IPS-18c (cell line): ENCODE data around the gene CAPN9.
"Not testable (repeated sequence)": the region's sequence is repeated elsewhere in the genome, so short reads cannot be mapped to it uniquely, and the experiment has no call there.

Experiments used
- H3K4me3 ChIP-seq: 2 replicates; pipeline ENCODE4 v1.7.0; 2013; ENCODE audit warnings: low read depth, mild to moderate bottlenecking, low read length, moderate library complexity; ENCODE audit not compliant: insufficient read depth
- H3K9me3 ChIP-seq: one replicate; pipeline ENCODE4 v1.6.1; 2013; ENCODE audit warnings: mild to moderate bottlenecking, low read length, moderate library complexity; ENCODE audit not compliant: control insufficient read depth, insufficient read depth

Gene CAPN9, protein sequence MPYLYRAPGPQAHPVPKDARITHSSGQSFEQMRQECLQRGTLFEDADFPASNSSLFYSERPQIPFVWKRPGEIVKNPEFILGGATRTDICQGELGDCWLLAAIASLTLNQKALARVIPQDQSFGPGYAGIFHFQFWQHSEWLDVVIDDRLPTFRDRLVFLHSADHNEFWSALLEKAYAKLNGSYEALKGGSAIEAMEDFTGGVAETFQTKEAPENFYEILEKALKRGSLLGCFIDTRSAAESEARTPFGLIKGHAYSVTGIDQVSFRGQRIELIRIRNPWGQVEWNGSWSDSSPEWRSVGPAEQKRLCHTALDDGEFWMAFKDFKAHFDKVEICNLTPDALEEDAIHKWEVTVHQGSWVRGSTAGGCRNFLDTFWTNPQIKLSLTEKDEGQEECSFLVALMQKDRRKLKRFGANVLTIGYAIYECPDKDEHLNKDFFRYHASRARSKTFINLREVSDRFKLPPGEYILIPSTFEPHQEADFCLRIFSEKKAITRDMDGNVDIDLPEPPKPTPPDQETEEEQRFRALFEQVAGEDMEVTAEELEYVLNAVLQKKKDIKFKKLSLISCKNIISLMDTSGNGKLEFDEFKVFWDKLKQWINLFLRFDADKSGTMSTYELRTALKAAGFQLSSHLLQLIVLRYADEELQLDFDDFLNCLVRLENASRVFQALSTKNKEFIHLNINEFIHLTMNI

DNA sequence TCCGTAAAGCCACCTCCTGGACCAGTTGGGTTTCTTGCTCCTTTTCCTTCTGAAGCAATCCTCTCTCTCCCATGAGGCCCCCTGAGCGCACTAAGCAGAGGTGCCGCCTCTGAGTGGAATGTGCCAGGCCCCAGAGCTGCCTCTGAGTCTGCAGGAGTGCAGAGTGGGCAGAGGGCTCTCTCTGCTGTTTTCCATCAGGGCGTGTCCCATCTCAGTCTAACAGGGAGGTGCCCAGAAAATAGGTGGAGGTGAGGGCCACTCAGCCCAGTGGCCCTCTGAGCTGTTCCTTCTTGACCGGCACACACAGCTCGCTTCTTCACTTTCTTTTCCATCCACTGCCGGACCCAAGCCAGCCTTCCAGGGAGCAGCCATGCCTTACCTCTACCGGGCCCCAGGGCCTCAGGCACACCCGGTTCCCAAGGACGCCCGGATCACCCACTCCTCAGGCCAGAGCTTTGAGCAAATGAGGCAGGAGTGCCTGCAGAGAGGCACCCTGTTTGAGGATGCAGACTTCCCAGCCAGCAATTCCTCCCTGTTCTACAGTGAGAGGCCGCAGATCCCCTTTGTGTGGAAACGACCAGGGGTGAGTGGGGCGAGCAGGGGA lies at the start of gene CAPN9:
CAPN9 (plus strand) TSS at position 262 of the 604 bp plus-strand sequence; CDS start at position 371, 109 bp downstream.
- Histone ChIP-seq H3K4me3 (no peak within 1 kb of the TSS), H3K9me3 (no peaks in the 10 kb centered on the region)

DNA sequence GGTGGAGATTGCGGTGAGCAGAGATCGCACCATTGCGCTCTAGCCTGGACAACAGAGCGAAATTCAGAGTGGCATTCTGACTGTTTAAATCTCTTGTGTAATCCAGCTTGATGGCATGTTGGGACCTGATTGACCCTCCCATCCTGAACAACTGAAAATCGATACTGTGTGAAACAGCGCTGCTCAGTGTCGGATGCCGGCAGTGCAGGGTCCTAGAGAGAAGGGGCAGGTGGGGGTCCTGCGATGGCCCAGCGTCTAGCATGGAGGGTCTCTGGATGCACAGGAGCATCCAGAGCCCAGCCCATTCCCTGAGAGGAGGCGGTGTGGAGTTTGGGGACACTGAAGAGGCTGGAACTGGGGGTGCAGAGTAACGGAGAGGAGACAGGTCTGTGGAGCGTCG lies 49.1 kb upstream of the CAPN9 start:
- Histone ChIP-seq H3K9me3 (no peaks in the 10 kb centered on the region), H3K4me3 (no peak overlapping the region)

DNA sequence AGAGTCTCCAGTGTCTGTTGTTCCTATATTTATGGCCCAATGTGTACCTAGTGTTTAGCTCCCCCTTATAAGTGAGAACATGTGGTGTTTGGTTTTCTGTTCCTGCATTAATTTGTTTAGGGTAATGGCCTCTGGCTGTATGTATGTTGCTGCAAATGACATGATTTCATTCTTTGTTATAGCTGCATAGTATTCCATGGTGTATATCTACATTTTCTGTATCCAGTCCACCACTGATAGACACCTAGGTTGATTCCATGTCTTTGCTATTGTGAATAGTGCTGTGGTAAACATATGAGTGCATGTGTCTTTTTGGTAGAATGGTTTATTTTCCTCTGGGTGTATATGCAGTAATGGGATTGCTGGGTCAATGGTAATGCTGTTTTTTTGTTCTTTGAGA lies 48.2 kb upstream of the CAPN9 start:
- H3K9me3 ChIP-seq, H3K4me3 ChIP-seq: not testable (repeated sequence)

DNA sequence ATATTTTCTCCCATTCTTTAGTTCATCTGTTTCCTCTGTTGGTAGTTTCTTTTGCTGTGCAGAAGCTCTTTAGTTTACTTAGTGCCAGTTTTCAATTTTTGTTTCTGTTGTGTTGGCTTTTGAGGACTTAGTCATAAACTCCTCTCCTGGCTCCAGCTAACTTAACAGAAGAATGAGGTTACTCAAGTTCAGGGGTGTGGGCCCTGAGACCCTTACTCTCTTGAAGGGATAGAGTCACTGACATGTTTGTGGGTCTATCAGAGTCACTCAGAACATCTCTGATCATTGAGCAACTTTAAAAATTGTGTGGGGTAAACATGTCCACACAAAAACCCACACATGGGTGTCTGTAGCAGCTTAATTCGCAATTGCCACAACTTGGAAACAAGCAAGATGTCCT lies 47.5 kb upstream of the CAPN9 start:
- Histone ChIP-seq H3K9me3 (no peaks in the 10 kb centered on the region), H3K4me3 (no peak overlapping the region)

DNA sequence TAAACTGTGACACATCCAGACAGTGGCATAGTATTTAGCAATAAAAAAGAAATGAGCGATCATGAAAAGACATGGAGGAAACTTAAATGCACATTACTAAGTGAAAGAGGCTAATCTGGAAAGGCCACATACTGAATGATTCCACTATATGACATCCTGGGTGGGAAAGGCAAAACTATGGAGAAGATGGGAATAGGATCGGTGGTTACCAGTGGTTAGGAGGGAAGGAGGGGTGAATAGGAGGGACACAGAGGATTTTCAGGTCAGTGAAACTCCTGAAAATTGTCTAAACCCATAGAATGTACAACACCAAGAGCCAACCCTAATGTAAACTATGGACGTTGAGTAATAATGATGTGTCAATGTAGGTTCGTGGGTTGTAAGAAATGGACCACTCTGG lies 47.1 kb upstream of the CAPN9 start:
- no peaks in the 10 kb centered on the region for H3K9me3 ChIP-seq

DNA sequence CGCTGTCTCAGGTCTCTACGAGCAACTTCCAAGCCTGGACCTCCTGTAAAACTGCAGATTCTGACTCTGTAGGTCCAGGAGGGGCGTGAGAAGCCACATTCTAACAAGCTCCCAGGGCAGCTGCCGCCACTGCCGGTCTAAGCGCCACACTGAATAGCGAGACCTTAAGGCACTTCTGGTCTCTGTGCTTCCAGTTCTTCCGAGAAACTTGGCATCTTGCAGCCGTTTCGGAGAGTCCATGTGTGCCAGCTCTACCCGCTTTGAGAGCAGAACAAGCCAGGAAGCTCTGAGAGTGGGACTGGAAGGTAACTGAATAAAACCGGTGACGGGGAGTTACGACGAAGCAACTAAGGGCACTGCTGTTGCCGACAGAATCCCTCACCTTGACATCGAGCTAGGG lies 45.8 kb upstream of the CAPN9 start:
- H3K4me3 ChIP-seq = no peak overlapping the region
- no peaks in the 10 kb centered on the region for H3K9me3 ChIP-seq

More for the DNA sequence above, 47.1 kb upstream of the CAPN9 start:
- no peak overlapping the region for H3K4me3 ChIP-seq

DNA sequence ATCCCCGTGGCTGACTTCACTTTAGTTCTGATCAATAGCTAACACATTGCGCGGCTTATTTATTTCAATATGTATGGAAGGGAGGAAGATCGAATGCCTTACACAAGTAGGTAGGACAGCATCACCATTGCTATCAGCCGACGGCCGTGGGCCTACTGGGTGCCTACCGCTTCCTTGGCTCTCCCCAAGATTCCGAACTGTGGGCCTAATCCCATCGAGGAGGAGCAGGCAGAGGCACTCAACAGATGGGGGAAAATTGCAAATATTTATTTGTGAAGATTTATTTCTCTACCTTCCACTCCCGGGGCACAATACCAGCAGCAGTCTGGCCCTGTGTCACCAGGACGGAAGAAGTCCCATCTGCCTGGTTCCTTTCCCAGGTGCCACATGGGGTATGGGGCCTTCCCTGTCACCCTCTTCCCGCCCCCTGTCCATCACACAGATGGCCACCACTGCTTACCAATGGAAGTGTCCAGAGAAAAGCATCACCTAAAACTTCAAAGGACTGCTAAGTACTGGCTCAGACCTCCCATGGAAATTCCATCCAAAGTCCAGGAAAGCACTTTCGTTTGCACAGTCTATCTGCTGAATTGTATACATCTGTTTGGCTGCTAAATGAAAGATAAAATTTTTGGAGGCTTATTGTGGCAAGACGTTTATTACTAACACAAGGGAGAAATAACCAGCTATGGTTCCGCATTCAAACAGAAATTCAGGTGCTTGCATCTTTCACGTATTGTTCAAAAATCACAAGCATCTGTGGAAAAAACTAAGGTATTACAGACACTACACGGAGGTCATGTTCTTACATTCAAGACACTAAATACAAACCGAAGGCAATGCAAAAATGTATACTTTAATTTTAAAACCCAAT lies 45.1 kb upstream of the CAPN9 start:
- Histone ChIP-seq H3K4me3 (no peak overlapping the region), H3K9me3 (no peaks in the 10 kb centered on the region)

DNA sequence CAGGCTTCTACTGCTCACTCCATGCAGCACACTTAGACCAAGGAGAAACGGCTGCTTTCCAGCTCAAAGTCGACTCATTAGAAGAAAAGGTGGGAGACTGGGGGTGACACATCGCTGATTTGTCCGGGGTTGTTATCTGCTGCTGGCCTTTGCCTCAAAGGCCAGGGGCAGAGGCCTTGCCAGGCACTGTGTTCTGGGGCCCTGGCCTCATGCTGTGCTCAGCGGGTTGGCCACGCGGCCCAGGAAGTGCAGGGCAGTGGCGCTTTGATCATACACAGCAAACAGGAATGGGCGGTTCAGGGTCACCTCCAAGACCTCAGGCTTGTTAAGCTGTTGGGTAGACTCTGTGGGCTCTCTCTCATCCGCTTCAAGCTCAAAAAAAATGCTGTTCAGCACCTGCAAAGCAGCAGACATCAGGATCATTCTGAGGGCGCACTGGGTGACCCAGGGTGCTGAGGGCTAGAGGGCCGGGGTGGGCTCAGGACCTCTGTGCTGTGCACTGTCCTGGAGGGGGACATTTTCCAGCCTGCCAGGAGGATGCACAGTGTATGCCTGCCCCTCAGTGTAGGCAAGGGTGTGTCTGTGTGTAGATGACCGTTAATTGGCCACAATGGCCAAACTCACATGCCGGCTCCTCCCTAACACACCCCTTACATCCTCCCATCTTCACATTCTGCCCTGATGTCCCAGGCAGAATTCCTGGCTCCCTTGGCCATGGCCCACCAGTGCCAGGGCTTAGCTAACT lies 44.1 kb upstream of the CAPN9 start:
- Histone ChIP-seq H3K4me3 (no peak overlapping the region), H3K9me3 (no peaks in the 10 kb centered on the region)

DNA sequence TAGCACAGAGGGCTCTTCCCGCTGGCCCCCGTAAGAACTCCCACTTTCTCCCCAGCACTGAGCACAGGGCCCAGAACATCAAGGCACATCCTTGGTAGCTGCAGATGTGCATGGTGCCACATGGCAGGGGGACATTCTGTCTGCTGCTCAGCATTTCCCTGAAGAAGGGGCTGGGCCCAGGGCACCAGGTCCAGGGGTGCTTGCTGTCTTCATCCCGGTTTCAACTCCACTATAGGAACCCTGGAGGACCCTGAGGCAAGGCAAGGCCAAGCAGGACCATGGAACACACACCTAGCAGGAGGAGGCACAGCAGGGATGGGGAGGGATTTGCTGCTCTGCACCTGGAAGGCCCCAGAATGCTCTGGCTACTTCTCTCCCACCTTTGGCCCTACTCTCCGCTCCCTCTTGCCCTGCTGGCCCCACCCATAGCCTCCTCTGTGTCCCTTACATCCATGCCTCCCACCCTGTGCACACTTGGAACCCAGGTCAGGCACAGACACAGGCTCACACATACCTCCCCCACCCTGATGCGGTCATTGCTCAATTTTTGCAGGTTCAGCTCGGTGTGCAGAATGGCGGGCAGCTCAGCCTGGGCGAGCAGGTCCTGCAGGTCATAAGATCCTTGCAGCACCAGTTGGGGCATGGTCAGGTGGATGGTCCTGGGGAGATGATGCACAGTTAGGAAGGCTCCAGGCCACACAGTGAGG lies 43.4 kb upstream of the CAPN9 start:
- no peak overlapping the region for H3K4me3 ChIP-seq
- no peaks in the 10 kb centered on the region for H3K9me3 ChIP-seq

DNA sequence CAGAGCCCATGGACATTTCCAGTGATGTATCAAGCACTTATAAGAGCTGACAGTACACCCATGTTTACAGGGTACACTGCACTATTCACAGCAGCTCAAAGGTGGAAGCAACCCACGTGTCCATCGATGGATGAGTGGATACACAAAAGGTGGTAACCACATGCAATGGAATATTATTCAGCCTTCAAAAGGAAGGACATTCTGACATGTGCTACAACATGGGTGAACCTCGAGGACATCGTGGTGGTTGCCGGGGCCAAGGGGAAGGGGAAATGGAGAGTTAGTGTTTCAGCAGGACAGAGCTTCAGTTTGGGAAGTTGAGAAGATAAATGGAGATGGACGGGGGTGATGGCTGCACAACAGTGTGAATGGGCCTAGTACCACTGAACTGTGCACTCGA lies 42.4 kb upstream of the CAPN9 start:
- Histone ChIP-seq H3K4me3 (no peak overlapping the region), H3K9me3 (no peaks in the 10 kb centered on the region)

DNA sequence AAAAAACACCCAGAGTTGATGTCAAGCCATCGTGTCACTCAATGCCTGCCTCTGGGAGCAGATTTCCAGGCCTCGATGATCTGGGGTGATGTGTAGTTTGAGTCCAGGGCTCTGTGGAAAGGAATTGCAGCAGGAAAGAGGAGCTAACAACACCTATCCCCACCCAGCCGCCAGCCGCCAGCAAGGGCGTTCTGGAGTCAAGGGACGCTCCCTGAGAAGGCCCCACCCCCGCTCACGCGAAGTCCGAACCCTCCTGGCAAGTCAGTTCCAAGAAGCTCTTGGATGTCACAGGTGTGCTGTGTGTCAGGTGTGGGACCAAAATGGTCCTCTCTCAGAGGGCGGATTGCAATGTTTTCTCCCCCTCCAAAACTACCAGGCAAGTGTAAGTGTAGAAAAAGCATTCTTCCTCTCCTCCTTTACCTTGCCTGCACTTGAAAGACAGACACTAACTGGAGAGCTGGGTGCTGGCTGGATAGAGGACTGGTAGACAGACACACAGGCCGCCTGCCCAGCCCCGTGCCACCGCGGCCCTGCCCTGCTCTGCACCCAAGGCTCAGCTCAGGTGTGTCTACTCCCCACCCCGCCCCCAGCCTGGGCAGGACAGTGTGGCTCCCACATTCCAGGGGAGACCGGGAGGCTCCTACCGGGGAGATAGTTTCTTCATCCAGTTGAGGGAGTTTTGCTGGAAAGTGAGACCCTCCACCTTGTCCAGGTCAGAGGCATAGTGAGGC lies 41.7 kb upstream of the CAPN9 start:
- H3K9me3 ChIP-seq = no peaks in the 10 kb centered on the region
- no peak overlapping the region for H3K4me3 ChIP-seq

DNA sequence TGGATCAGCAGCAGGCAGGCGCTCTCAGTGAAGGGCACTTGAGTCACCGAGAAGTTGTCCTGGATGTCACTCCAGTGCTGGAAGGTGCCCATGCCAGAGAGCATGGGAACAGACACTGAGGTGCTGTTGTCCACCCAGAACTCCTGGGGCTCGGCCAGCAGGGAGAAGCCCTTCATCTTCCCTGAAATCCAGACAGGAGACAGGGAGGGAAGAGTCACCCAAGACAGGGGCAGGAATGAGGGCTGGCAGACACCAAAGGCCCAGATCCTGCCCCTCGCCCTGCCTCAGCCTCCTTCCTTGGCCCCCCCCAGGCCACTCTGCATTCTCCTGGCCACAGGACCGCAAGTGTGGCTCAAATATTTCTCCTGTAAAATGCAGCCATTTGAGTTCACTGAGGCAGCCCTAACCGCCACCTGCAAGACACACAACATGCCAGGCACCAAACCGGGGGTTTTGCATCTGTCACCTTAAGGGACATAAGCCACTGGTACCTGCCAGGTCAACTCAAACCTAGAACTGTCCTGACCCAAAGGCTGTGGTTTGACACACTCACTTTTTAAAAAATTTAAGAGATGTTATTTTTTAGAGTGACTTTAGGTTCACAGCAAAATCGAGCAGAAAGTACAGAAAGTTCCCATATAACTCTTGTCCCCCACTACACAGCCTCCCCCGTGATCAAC lies 41.0 kb upstream of the CAPN9 start:
- Histone ChIP-seq H3K4me3 (no peak overlapping the region), H3K9me3 (no peaks in the 10 kb centered on the region)

DNA sequence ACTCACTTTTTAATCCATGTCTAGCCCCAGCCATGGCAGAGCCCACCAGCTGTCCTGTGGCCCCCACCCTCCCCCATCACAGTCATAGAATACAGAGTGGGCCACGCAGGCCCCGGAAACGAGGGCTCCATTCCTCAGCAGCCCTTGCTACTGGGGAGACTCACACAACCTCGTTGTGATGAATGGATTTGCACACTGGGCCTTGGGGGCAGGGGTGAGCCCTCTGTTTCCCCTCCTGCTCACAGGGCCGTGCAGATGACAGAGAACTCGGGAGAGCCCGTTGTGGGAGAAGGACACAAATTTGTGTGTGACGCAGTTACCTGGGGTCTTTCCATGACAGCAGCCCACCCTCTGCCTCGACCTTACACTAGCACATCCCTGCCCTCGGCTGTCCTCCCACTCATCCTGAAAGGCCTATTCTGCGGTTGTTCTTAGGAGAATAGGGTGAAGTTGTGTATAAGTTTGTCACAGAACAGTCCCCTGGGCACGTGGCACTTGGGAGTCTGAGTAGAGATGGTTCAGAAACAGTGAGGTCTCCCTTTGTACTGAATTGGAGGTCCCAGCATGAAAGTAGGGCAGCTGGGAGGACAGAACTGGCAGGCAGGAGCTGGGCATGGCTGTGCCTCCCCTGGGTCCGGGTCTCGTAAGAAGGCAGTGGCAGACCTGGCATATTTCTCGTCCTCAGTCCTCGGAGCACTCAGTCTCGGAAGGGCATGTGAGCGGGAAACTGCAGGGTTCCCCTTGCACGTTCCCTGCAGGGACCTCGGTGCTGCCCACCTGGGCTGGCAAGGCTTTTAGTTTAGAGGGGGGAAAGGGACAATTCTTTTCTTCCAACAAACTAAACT lies 40.1 kb upstream of the CAPN9 start:
- no peak overlapping the region for H3K4me3 ChIP-seq
- no peaks in the 10 kb centered on the region for H3K9me3 ChIP-seq
